GM19193 (cell line): Measurements from ENCODE around the gene ROGDI.

Experiments used
- POLR2A ChIP-seq: IDR thresholded peaks from 4 replicates; pipeline ENCODE4 v1.6.1; 2011; ENCODE audit not compliant: insufficient read depth, insufficient read length; ENCODE audit errors: extremely low read depth

ROGDI gene

DNA sequence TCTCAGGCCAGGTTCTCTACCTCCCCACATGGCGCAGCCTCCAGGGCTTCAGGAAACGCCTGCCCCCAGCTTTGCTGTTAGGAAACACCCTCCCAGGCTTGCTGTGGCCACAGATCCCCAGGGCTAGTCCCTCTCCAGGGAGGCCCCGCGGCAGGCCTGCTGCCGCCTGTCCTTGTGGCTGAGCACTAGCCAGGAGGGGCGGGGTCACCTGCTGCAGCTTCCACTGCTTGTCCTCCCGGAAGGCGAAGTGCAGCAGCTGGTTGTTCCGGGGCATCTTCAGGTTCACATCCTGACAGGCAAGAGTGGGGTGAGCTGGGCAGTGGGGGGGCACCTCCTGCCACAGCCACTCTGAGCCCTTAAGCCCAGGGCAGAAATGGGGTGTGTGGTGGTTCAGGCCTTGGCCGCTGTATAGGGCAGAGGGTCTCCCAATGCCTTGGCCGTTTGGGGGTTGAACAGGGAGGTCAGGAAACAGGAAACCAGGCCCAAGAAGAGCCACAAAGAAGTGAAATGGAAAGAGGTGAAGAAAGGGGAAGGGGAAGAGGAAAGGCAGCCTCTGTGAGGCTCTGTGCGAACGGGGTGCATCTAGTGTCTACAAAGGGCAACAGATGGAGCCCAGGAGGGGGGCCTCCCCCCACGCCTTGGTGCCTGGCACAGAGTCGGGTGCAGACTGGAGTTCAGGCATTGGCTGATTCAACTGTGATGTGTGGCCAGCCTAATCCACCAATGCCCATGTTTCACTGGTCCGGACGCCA lies 2.0 kb downstream of the ROGDI start:
- no peak for TF ChIP-seq POLR2A

GRCh38 chr16:4799171-4799855 lies 3.1 kb downstream of the ROGDI start:
- no peak for TF ChIP-seq POLR2A

DNA sequence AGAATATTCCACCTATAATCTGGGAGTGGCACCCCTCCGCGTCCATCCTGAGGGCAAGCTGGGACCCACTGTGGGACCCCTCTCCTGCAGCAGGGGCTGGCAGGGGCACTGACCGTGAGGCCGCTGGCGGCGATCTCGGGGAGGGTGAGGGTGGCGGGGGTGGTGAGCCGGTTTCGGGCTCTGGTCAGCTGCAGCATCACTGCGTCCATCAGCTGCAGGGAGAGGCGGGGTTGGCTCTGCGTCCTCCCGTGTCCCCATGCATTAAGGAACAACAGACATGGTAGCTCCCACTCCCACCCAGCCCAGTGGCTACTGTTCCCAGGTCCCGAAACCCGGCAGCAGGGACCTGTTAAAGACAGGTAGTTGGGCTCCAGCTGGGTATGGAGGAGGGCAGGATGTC lies 4.0 kb downstream of the ROGDI start:
- no peak for TF ChIP-seq POLR2A

DNA sequence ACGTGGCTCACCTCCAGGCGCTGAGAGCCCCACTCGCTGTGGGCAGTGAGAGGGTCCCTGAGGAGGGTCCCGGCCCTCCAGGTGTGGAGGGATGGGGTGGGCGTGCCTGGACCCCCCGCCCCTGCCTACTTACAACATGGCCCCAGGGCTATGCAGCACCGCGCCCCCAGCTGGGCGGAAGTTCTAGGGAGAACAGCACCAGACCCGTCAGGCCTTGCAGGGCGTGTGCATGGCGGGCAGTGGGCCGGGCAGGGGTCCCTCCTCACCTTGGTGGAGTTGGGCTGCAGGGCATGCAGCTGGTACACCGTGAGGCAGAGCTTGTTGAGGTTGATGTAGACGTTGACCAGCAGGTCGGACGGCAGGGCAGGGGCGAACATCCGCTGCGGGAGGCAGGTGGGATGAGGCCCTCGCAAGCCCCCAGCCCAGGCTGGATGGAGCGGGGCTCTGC lies 4.6 kb downstream of the ROGDI start:
- no peak for TF ChIP-seq POLR2A

GRCh38 chr16:4796982-4797804 lies 5.2 kb downstream of the ROGDI start:
- TF ChIP-seq POLR2A: no peak

- TF ChIP-seq POLR2A: no peak
Observed at GRCh38 chr16:4795828-4796572, 6.4 kb downstream of the ROGDI start.

GRCh38 chr16:4795181-4795827 lies 7.1 kb downstream of the ROGDI start, which contains the start of gene SMIM22:
SMIM22 (plus strand) TSS chr16:4795369; CDS start chr16:4795735, 366 bp downstream.
- TF ChIP-seq POLR2A: no peak

DNA sequence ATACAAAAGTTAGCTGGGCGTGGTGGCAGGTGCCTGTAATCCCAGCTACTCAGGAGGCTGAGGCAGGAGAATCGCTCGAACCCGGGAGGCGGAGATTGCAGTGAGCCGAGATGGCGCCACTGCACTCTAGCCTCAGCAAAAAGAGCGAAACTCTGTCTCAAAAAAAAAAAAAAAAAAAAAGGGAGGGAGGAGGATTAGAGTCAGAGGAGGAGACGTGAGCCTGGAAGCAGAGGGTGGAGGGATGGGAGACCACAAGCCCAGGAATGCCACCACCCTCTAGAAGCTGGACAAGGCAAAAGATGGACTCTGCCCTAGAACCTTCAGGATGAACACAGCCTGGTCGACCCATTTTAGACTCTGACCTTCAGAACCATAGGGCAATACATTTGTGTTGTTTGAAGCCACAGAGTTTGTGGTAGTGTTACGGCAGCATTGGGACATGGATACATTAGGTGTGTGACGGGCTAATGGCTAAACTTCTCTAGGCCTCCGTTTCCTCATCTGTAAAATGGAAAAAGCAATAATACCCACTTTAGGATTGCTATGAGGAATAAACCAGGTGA lies 9.4 kb downstream of the ROGDI start:
- no peak for TF ChIP-seq POLR2A

DNA sequence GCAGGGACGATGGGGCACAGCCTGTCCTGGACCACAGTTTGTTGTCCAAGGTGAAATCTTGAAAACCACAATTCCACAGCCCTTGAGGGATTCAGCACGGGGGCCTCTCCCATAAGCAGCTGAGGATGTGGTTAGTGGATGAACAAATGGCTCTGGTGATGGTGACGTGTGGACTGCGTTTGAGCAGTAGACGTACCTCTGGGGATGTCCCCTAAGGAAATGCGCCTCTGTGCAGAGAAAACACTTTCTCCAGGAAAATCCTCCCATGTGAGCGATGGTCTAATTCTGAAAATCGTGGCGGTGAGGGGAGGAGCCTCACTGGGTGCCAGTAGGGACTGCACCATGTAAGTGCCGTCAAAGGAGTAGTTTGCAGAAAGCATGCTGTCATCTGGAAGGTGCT lies 11.6 kb downstream of the ROGDI start:
- TF ChIP-seq POLR2A: no peak

DNA sequence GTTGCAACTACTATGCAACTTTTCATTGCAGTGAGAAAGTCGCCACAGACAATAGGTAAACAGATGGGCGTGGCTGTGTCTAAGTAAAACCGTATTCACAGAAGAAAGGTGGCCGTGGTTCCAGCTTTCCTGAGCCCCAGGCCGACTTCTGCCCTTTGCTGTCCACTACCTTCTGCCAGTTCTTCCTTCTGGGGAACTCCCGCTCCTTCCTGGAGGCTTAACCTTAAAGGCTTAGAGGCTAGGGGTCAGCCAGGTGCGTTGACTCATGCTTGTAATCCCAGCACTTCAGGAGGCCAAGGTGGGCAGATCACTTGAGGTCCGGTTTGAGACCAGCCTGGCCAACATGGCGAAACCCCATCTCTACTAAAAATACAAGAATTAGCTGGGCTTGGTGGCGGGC lies 12.2 kb downstream of the ROGDI start:
- TF ChIP-seq POLR2A: no peak

GRCh38 chr16:4788910-4789309 lies 13.5 kb downstream of the ROGDI start:
- TF ChIP-seq POLR2A: no peak

DNA sequence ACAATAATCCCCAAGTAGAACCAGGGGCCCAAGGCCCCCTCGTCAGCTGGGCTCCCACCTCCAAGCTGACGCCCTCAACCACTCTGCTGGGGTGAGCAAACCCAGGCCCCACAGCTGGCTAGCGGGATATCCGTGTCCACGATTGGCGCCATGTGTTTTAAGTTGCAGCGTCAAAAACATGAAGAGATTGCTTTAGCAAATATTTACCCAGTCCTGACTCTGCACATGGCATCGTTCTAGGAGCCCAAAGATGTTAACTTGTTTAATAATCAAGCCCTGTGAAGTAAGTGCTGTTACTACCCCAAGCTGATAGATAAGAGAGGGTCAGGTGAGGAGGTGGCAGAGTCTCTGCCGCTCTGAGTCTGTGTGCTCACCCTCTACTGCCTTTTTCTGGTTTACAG lies 13.9 kb downstream of the ROGDI start:
- TF ChIP-seq POLR2A: no peak

DNA sequence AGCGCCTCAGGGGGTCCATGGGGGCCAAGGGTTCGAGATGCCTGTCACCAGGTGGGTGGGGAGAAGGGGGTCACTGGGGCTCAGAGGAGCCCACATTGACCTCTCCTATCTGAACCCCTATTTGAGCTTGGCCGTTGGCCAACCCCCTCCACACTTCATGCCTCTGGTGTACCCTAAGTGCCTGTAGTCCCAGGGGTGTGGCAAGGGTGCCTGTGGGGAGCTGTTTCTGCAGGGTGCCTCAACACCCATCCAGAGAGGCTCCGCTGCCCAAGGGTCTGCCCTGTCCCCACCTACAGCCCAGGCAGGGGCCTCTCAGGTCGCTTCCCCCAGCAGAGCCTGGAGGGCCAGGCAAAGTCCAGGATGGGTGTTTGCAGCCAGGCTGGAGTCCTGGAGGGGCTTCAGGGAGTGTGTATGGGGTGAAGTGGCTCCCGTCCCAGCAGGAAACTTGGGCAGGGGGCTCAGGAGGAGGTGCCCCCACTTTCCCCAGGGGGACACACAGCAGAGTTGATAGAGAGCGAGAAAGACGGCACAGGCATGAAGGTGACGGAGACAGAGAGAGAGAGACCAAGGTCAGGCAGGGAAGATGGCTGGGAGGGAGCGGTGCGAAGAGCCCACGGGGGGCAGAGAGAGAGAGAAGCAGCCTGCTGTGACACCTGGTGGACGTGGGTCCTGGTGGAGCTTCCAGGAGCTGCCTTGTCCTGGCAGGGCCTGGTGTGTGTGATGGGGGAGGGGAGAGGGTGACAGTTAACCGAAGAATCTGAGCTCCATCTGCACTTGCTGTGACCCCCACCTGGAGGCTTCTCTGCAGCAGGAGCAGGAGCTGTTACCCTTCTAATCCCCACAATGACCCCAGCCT lies 14.6 kb downstream of the ROGDI start, which contains the start of gene SEPTIN12:
SEPTIN12 (minus strand) TSS at position 719 of the 856 bp plus-strand sequence; CDS start at position 19, 700 bp downstream.
- TF ChIP-seq POLR2A: no peak
